PC-3 (cell line): ENCODE data around the gene KIAA1210. TPM values are rescaled to one million over a fixed set of nuclear protein-coding genes. Genes with fewer than 3 reads are reported as not detected.

Source experiments
- ATAC-seq: fragments of 200-7000 bp; cut with Tn5 transposase; 2 replicates; pipeline ENCODE4 v1.9.1; 2020; ENCODE audit warnings: mild to moderate bottlenecking, moderate library complexity
- BruUV-seq: library from RNA; stranded (reverse); fragments of 400-500 nt; replicated peaks from 2 replicates; lab custom pipeline; 2021; lab: Mats Ljungman, UMichigan
- CTCF ChIA-PET: fragments of 300-600 bp; sonication (Branson Sonifier 250); formaldehyde crosslinking; loops from one replicate; lab custom pipeline; 2022; ENCODE audit warnings: antibody characterized with exemption; lab: Charles Lee
- POLR2A ChIA-PET: fragments of 300-600 bp; sonication (Branson Sonifier 250); formaldehyde crosslinking; loops from one replicate; lab custom pipeline; 2022; ENCODE audit warnings: antibody characterized with exemption; ENCODE audit not compliant: unreplicated experiment; lab: Charles Lee
- DNase-seq: peaks from one replicate; pipeline ENCODE4 v3.0.0-alpha.2; 2015
- H2AFZ ChIP-seq: fragments of 300-600 bp; sonication (generic); 2 replicates; pipeline ENCODE4 v1.6.0; 2016; ENCODE audit warnings: antibody characterized with exemption, low read length
- H3F3A ChIP-seq: fragments of 300-600 bp; sonication (generic); one replicate; pipeline ENCODE4 v1.6.0; 2017; ENCODE audit warnings: antibody characterized with exemption, low read length, control low read depth, mild to moderate bottlenecking; ENCODE audit not compliant: unreplicated experiment
- H3K27ac ChIP-seq: fragments of 300-600 bp; sonication (generic); 2 replicates; pipeline ENCODE4 v1.5.1; 2016; ENCODE audit warnings: mild to moderate bottlenecking, low read length
- H3K27me3 ChIP-seq: fragments of 300-600 bp; sonication (generic); 2 replicates; pipeline ENCODE4 v1.6.1; 2016; ENCODE audit warnings: low read length, mixed read lengths
- H3K36me3 ChIP-seq: fragments of 300-600 bp; sonication (generic); 2 replicates; pipeline ENCODE4 v1.6.1; 2016; ENCODE audit warnings: low read depth, mixed run types, low read length, mixed read lengths
- H3K4me1 ChIP-seq: fragments of 300-600 bp; sonication (generic); 2 replicates; pipeline ENCODE4 v1.5.1; 2016; ENCODE audit warnings: low read length; ENCODE audit not compliant: insufficient read depth
- H3K4me2 ChIP-seq: fragments of 300-600 bp; sonication (generic); 2 replicates; pipeline ENCODE4 v1.6.0; 2016; ENCODE audit warnings: low read length
- H3K4me3 ChIP-seq: fragments of 300-600 bp; sonication (generic); 2 replicates; pipeline ENCODE4 v1.5.1; 2016; ENCODE audit warnings: mild to moderate bottlenecking, low read length, mixed read lengths
- H3K79me2 ChIP-seq: fragments of 300-600 bp; sonication (generic); 2 replicates; pipeline ENCODE4 v1.6.1; 2017; ENCODE audit warnings: low read length, mixed read lengths
- H3K9ac ChIP-seq: fragments of 300-600 bp; sonication (generic); 2 replicates; pipeline ENCODE4 v1.6.0; 2016; ENCODE audit warnings: mild to moderate bottlenecking, low read length
- H3K9me2 ChIP-seq: fragments of 300-600 bp; sonication (generic); replicated peaks from 2 replicates; pipeline ENCODE4 v1.6.1; 2016; ENCODE audit warnings: mixed run types, low read length, mixed read lengths
- H3K9me3 ChIP-seq: fragments of 300-600 bp; sonication (generic); 2 replicates; pipeline ENCODE4 v1.6.1; 2016; ENCODE audit warnings: low read length, mixed read lengths
- H4K20me1 ChIP-seq: fragments of 300-600 bp; sonication (generic); 2 replicates; pipeline ENCODE4 v1.6.1; 2016; ENCODE audit warnings: low read length, mixed read lengths
- EZH2 ChIP-seq: fragments of 300-600 bp; sonication (generic); IDR thresholded peaks from one replicate; pipeline ENCODE4 v1.6.1; 2017; ENCODE audit warnings: antibody characterized with exemption, mild to moderate bottlenecking, low read length; ENCODE audit not compliant: unreplicated experiment
- EZH2phosphoT487 ChIP-seq: fragments of 300-600 bp; sonication (generic); IDR thresholded peaks from 2 replicates; pipeline ENCODE4 v1.6.1; 2018; ENCODE audit warnings: mild to moderate bottlenecking, antibody characterized with exemption, low read length, borderline replicate concordance
- intact Hi-C: fragments of 100-400 bp; cut with micrococcal nuclease; formaldehyde crosslinking; loops from 2 replicates; pipeline ENCODE4 v1.9.0; 2023
- total RNA-seq: library from RNA; depleted of rRNA; stranded (reverse); fragments of >200 nt; gene quantifications from 2 replicates; pipeline ENCODE4 v1.2.3, GENCODE V29; 2014
- TF ChIP-seq, protein P1 (sequence below): fragments of 300-600 bp; sonication (generic); conservative IDR thresholded peaks from 2 replicates; pipeline ENCODE4 v1.5.1; 2017; ENCODE audit warnings: antibody characterized with exemption, low read depth, mild to moderate bottlenecking, low read length

Gene KIAA1210
- total RNA-seq, 1 experiment from 2014 or later, result 0.07 TPM

DNA sequence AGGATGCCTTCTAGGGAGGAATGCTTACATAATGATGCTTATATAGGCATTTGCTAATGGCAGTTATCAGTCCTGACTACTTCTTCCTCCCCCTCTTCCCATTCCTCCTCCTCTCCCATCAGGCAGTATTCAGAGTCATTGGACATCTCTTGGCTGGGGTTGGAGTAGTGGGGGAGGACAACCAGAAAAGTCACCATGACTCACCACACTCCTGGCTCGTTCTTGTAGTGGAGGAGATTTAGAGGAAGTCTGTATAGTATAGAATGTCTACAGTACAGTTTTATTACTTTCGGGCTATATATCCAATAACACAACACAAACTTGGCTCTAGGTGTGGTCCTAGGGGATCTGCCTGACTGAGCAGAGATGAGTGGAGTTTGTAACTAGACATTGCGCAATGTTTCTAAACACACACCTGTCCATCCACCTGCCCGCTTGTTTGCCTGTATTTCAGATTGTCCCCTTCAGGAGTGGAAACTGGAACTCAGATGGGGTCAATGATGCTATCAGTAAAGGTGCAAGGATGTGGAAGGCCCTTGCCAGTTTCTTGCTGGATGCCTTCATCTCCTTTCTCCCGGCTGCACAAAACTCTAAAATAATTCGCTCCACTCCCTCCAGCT, 27.9 kb upstream of the KIAA1210 start:
- H3K27ac ChIP-seq, result no peak overlapping the region
- no peaks in the 10 kb centered on the region for H3K27me3 ChIP-seq
- ChIA-PET POLR2A (no interaction called here), CTCF (no interaction called here)
- H3K4me3 ChIP-seq, result no peak overlapping the region
- no peak overlapping the region for H3K9ac ChIP-seq
- no peaks in the 10 kb centered on the region for H3K9me2 ChIP-seq
- no peaks in the 10 kb centered on the region for H3K36me3 ChIP-seq
- DNase-seq (peak; percentile 95), ATAC-seq (peak; percentile 99)
- peaks cover 17% of the 10 kb centered on the region for H3K4me1 ChIP-seq
- 0 out of 2 replicates have a peak overlapping the region, but pooled peaks have one; percentile 8 for H3K4me2 ChIP-seq
- H3K79me2 ChIP-seq, result no peaks in the 10 kb centered on the region
- H4K20me1 ChIP-seq, result no peaks in the 10 kb centered on the region
- TF ChIP-seq EZH2, result no peak
- TF ChIP-seq, protein P1, sequence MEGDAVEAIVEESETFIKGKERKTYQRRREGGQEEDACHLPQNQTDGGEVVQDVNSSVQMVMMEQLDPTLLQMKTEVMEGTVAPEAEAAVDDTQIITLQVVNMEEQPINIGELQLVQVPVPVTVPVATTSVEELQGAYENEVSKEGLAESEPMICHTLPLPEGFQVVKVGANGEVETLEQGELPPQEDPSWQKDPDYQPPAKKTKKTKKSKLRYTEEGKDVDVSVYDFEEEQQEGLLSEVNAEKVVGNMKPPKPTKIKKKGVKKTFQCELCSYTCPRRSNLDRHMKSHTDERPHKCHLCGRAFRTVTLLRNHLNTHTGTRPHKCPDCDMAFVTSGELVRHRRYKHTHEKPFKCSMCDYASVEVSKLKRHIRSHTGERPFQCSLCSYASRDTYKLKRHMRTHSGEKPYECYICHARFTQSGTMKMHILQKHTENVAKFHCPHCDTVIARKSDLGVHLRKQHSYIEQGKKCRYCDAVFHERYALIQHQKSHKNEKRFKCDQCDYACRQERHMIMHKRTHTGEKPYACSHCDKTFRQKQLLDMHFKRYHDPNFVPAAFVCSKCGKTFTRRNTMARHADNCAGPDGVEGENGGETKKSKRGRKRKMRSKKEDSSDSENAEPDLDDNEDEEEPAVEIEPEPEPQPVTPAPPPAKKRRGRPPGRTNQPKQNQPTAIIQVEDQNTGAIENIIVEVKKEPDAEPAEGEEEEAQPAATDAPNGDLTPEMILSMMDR, result no peak
- no peak for TF ChIP-seq EZH2phosphoT487
- no peaks in the 10 kb centered on the region for H3F3A ChIP-seq
- no peaks in the 10 kb centered on the region for H3K9me3 ChIP-seq
- no peak overlapping the region for H2AFZ ChIP-seq
- intact Hi-C loops, result no loop called here
- no TSS peak for BruUV-seq

DNA sequence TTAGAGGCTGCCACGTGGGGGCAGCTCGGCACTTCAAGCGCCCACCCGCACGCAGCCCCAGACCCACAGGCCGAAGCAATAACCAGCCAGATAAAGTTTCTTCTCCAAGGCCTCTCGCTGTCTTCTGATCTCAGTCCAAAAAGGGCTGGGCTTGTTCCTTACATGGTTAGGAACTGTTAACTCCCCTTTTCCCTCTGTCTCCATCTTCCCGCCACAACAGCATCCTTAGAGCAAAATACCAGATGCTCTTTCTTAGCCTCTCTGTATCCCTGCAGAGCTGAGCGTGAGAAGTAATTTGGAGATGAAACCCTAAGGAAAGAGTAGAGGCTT, 23.4 kb upstream of the KIAA1210 start:
- Histone ChIP-seq H3K36me3 (no peaks in the 10 kb centered on the region), H3K79me2 (no peaks in the 10 kb centered on the region), H3K9me3 (no peaks in the 10 kb centered on the region), H2AFZ (no peak overlapping the region), H4K20me1 (no peaks in the 10 kb centered on the region), H3K4me2 (no peak overlapping the region), H3F3A (no peaks in the 10 kb centered on the region), H3K27ac (no peak overlapping the region), H3K27me3 (no peaks in the 10 kb centered on the region), H3K9me2 (no peaks in the 10 kb centered on the region), H3K4me3 (no peak overlapping the region), H3K4me1 (peaks cover 13% of the 10 kb centered on the region), H3K9ac (no peak overlapping the region)
- ChIA-PET CTCF (no interaction called here), POLR2A (interaction anchor here (0.6 kb wide), 1 partner anchor 76 kb away, joined by 6 read pairs; no protein-coding TSS in a partner anchor)
- intact Hi-C loops, result no loop called here
- no peak for ATAC-seq
- TF ChIP-seq EZH2phosphoT487, result no peak
- no peak for TF ChIP-seq EZH2
- no peak for DNase-seq
- BruUV-seq, result no TSS peak

DNA sequence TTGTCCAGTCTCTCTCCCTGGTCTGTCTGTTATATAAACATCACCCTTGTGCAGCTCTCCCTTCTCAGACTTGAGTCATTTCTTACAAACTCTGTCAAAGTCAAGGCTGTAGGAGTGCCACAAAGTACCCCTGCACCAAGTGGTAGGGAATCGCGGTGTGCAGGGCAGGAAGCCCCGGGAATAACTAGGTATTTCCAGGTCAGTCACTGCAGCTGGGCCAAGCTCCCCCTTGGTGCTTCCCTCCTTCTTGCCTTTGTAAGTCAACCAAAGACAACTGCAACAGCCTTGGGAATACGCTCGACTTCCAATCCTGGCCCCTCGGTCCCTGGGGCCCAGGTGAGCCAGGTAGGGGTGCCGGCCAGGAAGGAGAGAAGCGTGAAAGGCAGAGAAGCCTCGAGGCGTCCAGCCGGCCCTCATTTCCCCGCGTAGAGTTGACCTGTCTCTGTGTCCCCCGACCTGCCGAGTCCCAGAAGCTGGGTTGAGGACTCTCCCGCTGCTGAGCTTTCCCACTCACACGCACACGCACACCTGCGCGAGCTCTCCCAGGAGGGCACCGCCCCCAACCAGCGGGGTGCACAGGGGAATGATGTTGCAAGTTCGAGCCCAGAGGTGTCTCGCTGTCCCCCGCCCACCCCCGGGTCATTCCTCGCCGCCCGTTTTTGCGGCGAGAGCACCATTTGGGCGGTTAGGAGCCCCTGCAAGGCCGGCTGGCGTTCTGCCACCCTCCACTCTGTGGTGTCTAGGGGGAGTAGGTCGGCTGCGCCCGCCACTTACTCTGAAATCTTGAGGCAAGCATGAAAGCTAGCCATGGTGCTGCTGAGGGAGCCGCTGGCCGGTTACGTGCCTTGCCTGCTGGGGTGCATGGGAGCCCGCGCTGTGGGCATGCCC, 22.8 kb upstream of the KIAA1210 start:
- Histone ChIP-seq H3K4me1 (peaks cover 8% of the 10 kb centered on the region), H4K20me1 (no peaks in the 10 kb centered on the region), H3K9me3 (no peaks in the 10 kb centered on the region), H3K9me2 (no peaks in the 10 kb centered on the region), H3K4me2 (no peak overlapping the region), H3K27me3 (no peaks in the 10 kb centered on the region), H3K27ac (no peak overlapping the region), H3F3A (no peaks in the 10 kb centered on the region), H3K36me3 (no peaks in the 10 kb centered on the region), H3K9ac (no peak overlapping the region), H2AFZ (no peak overlapping the region), H3K4me3 (no peak overlapping the region), H3K79me2 (no peaks in the 10 kb centered on the region)
- ATAC-seq (no peak), DNase-seq (no peak)
- BruUV-seq, result no TSS peak
- intact Hi-C loops, result no loop called here
- ChIA-PET CTCF (no interaction called here), POLR2A (interaction anchor here (0.6 kb wide), 1 partner anchor 76 kb away, joined by 6 read pairs; no protein-coding TSS in a partner anchor)
- TF ChIP-seq, protein P1, result no peak
- TF ChIP-seq EZH2phosphoT487 (no peak), EZH2 (no peak)
